Heart left ventricle (tissue), 16 donors: Measurements from ENCODE around the gene ITGA11. TPM values are rescaled to one million over a fixed set of nuclear protein-coding genes. Genes with fewer than 3 reads are reported as not detected.
A peak's percentile ranks its signal among the peaks of the same experiment; 100 is the strongest.

Experiments used
- ATAC-seq, 4 donors: fragments of 200-7000 bp; cut with Tn5 transposase; one replicate each; pipeline ENCODE4 v1.9.1; 2020 to 2022; ENCODE audit warnings: moderate library complexity in 4 of 4, mild to moderate bottlenecking in 3 of 4, moderate number of reproducible peaks in 1 of 4
- DNase-seq, 5 donors: peaks; one replicate each; pipeline ENCODE4 v3.0.0-alpha.2; 2020
- H3K27ac ChIP-seq, 12 donors: fragments of 200-600 bp; sonication (generic) in 4 of 12; one replicate each; pipeline versions ENCODE4 v1.5.0 to v1.8.0; 2016 to 2022; ENCODE audit warnings: mild to moderate bottlenecking in 2 of 12
- H3K27me3 ChIP-seq, 9 donors: fragments of 200-600 bp; sonication (generic) in 2 of 9; one replicate each; pipeline versions ENCODE4 v1.5.1 to v1.8.0; 2016 to 2022; ENCODE audit warnings: mild to moderate bottlenecking in 3 of 9
- H3K36me3 ChIP-seq, 9 donors: fragments of 200-600 bp; sonication (generic) in 2 of 9; one replicate each; pipeline versions ENCODE4 v1.5.0 to v1.8.0; 2018 to 2022; ENCODE audit warnings: mild to moderate bottlenecking in 2 of 9
- H3K4me1 ChIP-seq, 12 donors: fragments of 200-600 bp; sonication (generic) in 4 of 12; one replicate each; pipeline versions ENCODE4 v1.5.0 to v1.8.0; 2016 to 2022; ENCODE audit warnings: mild to moderate bottlenecking in 3 of 12
- H3K4me3 ChIP-seq, 12 donors: fragments of 200-600 bp; sonication (generic) in 4 of 12; one replicate each; pipeline versions ENCODE4 v1.5.0 to v1.8.0; 2017 to 2022; ENCODE audit warnings: mild to moderate bottlenecking in 9 of 12, moderate library complexity in 4 of 12
- H3K9me3 ChIP-seq, 12 donors: fragments of 200-600 bp; sonication (generic) in 4 of 12; one replicate each; pipeline versions ENCODE4 v1.5.0 to v1.8.0; 2016 to 2022; ENCODE audit warnings: mild to moderate bottlenecking in 1 of 12
- CTCF ChIP-seq, 12 donors: fragments of 200-600 bp; sonication (generic) in 4 of 12; IDR thresholded peaks; one replicate each; pipeline versions ENCODE4 v1.5.0 to v1.8.0; 2018 to 2022; ENCODE audit warnings: antibody characterized with exemption in 12 of 12, mild to moderate bottlenecking in 5 of 12
- POLR2A ChIP-seq, 2 donors: fragments of 450-650 bp; IDR thresholded peaks; one replicate each; pipeline ENCODE4 v1.6.1; 2017; ENCODE audit warnings: antibody characterized with exemption in 2 of 2, mild to moderate bottlenecking in 2 of 2, moderate library complexity in 2 of 2
- WGBS, 4 donors: extraction: QIAGEN DNeasy Blood & Tissue Kit in 2 of 4; methylation state at CpG; one replicate each; pipeline versions ENCODE4 v1.1.5 to v1.1.7; 2013 to 2018; 5-methylcytosine and 5-hydroxymethylcytosine counted together
- intact Hi-C, 10 donors: fragments of 100-400 bp; cut with DNase I; formaldehyde crosslinking; loops; one replicate each; pipeline versions ENCODE4 v1.11.1 to v1.14.2; 2022
- polyA plus RNA-seq, 2 donors: library from polyadenylated mRNA; stranded (reverse); fragments of 200-250 nt; gene quantifications; one replicate each; pipeline ENCODE4 v1.2.3, GENCODE V29; 2013
- total RNA-seq, 9 donors: library from RNA; depleted of rRNA in 2 of 9; stranded (reverse); fragments of >200 nt in 2 of 9; fragmentation: NEBNext Ultra II Directional in 3 of 9; extraction: Animal tissue kit (Norgen Biotek cat#: 25700) in 3 of 9; gene quantifications; one replicate each; pipeline versions ENCODE4 v1.1.0 to v1.2.4, GENCODE V29; 2016 to 2023
- donor health status: ischemic (EF 13 %, LVEDD 7.1; RV severe dilation, severe dysfunction).
- donor health status: healthy with polysubstance abuse.
- donor health status: DM: no; HTN: yes; CAD: no.
- donor health status: DM: no; HTN: no; CAD: no.
- donor health status: ischemic (EF 25% LVEDD 6.9; RV normal size, moderate dysfunction).
- donor health status: ischemic (EF 25% LVEDD 5.7; RV mildly dilated, moderate dysfunction).
- donor health status: healthy.
- donor health status: DM: yes; HTN: yes; CAD: no.
- donor health status: ischemic (EF 35%, LVEDD 5.7; RV mildly dilated, moderate dysfunction).
- donor health status: nonischemic (EF 11% LVEDD 7.7; RV severe dilation, severe dysfunction).
- donor health status: DM: yes; HTN: yes; CAD: no.
- donor health status: PGD.
- donor health status: ischemic (EF 29% LVEDD 5.4; RV normal size, mild dysfunction).
- donor health status: nonischemic (EF 23%, LVEDD 6.1; RV moderate dilation, normal function).

ITGA11 gene
- total and polyA plus RNA-seq, 11 donors: 2.1 to 35.5 (median 12.1) TPM

GRCh38 chr15:68442903-68443302 lies 10.9 kb upstream of the ITGA11 start:
- Histone ChIP-seq H3K27me3 (peaks cover 0 to 7% (median 0%) of the 10 kb centered on the region in 9 donors), H3K9me3 (no peaks in the 10 kb centered on the region), H3K4me1 (peaks cover 0 to 19% (median 1%) of the 10 kb centered on the region in 12 donors), H3K36me3 (no peaks in the 10 kb centered on the region), H3K4me3 (no peak overlapping the region), H3K27ac (no peak overlapping the region)
- WGBS, 4 donors: 72 to 85% (median 83%) methylated on average over 2 of the region's 2 CpGs
- no peak for ATAC-seq
- no peak for TF ChIP-seq POLR2A (IDR thresholded peaks at IDR 0.05)
- TF ChIP-seq CTCF (IDR thresholded peaks at IDR 0.05): no peak
- intact Hi-C loops: no loop called here
- DNase-seq: no peak

GRCh38 chr15:68442041-68442440 lies 10.1 kb upstream of the ITGA11 start:
- intact Hi-C loops: no loop called here
- WGBS, 4 donors: 67 to 75% (median 70%) methylated on average over 4 of the region's 4 CpGs
- H3K36me3 ChIP-seq: no peaks in the 10 kb centered on the region
- no peak overlapping the region for H3K4me3 ChIP-seq
- TF ChIP-seq POLR2A (IDR thresholded peaks at IDR 0.05) (no peak), CTCF (IDR thresholded peaks at IDR 0.05) (no peak)
- DNase-seq: peak in 2 of 5 donors; percentile 16 to 55
- H3K4me1 ChIP-seq: peaks cover 0 to 19% (median 1%) of the 10 kb centered on the region in 12 donors
- H3K9me3 ChIP-seq: no peaks in the 10 kb centered on the region
- peak in 1 of 4 donors; percentile 31 for ATAC-seq
- peaks cover 0 to 13% (median 0%) of the 10 kb centered on the region in 9 donors for H3K27me3 ChIP-seq
- H3K27ac ChIP-seq: no peak overlapping the region

- TF ChIP-seq POLR2A (IDR thresholded peaks at IDR 0.05) (no peak), CTCF (IDR thresholded peaks at IDR 0.05) (no peak)
- DNase-seq (peak in 1 of 5 donors; percentile 15), ATAC-seq (peak in 3 of 4 donors; percentile 55 to 68 (median 58))
- peaks cover 0 to 18% (median 0%) of the 10 kb centered on the region in 9 donors for H3K27me3 ChIP-seq
- peaks cover 0 to 22% (median 4%) of the 10 kb centered on the region in 12 donors for H3K4me1 ChIP-seq
- H3K36me3 ChIP-seq: no peaks in the 10 kb centered on the region
- H3K27ac ChIP-seq: peak overlapping the region in 2 of 12 donors; percentile 30 to 44
- 38 to 64% (median 62%) methylated on average over 3 of the region's 3 CpGs for WGBS, 4 donors
- intact Hi-C loops: no loop called here
- H3K9me3 ChIP-seq: no peaks in the 10 kb centered on the region
- no peak overlapping the region for H3K4me3 ChIP-seq
These were observed 9.2 kb upstream of the ITGA11 start for GRCh38 chr15:68441045-68441743.

- Histone ChIP-seq H3K36me3 (no peaks in the 10 kb centered on the region), H3K4me1 (peaks cover 0 to 22% (median 4%) of the 10 kb centered on the region in 12 donors), H3K9me3 (no peaks in the 10 kb centered on the region), H3K27ac (peak overlapping the region in 1 of 12 donors; percentile 25), H3K27me3 (peaks cover 0 to 18% (median 0%) of the 10 kb centered on the region in 9 donors), H3K4me3 (no peak overlapping the region)
- peak in 1 of 5 donors; percentile 11 for DNase-seq
- intact Hi-C loops: no loop called here
- no peak for TF ChIP-seq CTCF (IDR thresholded peaks at IDR 0.05)
- no peak for TF ChIP-seq POLR2A (IDR thresholded peaks at IDR 0.05)
- ATAC-seq: no peak
- 88 to 100% (median 99%) methylated on average over 1 of the region's 1 CpG for WGBS, 4 donors
These were observed 8.2 kb upstream of the ITGA11 start for GRCh38 chr15:68440136-68440535.
